ENCODE results near the gene LIPK.

- TF ChIP-seq POLR2A (IDR thresholded peaks at IDR 0.05): no peak
- no peak for TF ChIP-seq CTCF (IDR thresholded peaks at IDR 0.05)
These were observed 12.5 kb upstream of the LIPK start for GRCh38 chr10:88693392-88694020.
